HT-29 (cell line): ENCODE results near the gene USF3. TPM values are rescaled to one million over a fixed set of nuclear protein-coding genes. Genes with fewer than 3 reads are reported as not detected.

Source experiments
- DNase-seq: peaks from one replicate; pipeline ENCODE4 v3.0.0-alpha.2; 2015; ENCODE audit warnings: low spot score
- total RNA-seq: library from RNA; depleted of rRNA; stranded (reverse); fragments of >200 nt; shearing (Covaris generic); gene quantifications from 2 replicates; pipeline ENCODE4 v1.2.3, GENCODE V29; 2014

The USF3 gene
- total RNA-seq, 1 experiment from 2014 or later: 8.1 TPM

DNA sequence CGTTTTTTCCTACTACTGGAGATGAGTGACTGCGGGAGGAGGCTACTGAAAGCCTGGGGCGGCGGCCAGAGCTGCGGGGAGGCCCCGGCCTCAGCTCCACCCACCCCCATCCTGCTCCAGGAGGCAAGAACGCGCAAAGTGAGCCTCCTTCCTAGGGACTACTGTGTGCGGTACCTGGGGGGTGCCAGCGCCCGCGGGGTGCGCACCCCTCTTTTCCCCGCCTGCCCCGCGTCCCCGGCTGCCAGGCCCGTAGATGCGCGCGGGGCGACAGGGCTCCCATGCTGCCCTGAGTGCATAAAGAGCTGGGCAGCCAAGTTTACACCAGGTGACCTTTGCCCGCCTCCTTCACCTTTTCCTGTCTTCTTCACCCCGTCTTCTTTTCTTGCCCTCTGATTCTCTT, 2.5 kb upstream of the USF3 start:
- peak; percentile 24 for DNase-seq

DNA sequence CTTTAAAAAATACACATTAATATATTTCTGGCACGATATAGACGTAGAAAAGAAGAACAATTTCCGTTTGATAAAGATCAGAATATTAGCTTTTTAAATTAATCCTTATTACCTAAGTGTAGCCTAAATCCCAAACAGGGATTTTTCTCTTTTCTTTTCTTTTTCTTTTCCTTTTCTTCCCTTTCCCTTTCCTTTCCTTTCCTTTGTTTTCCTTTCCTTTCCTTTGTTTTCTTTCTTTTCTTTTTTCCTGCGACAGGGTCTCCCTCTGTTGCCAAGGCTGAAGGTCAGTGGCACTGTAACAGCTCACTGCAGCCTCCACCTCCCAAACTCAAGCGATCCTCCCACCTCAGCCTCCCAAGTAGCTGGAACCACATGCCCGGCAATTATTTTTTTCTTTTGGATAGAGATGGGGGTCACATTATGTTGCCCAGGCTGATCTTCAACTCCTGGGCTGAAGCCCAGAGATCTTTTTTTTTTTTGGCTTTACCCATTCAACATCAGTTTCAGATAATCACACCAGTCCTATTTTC, 1.8 kb upstream of the USF3 start:
- no peak for DNase-seq

DNA sequence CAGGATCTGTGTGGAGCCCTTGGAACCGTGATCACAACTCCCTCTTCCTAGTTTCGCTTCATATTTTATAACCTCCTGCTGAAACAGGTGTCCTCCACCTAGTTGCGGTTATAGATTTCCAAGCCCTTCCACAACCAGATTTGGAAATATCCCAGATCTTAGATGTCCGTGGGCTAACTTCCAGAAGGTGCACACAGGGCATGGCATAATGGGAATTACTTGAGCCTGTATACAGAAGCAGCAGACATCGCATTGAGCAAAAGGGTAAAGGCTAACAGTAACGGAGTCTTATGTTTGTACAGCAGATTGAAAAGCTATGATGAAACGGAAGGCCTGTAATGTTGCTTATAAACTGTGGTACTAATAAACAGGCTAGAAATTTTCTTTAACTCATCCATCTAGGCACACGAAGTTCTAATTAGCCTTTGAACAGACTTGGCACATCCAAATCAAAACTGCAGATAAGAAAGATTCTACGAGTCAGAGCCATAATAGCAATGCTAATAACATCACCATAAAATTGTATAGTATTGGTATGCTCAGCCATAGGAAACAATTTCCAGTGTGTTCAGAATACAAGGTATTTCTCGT, 1.2 kb upstream of the USF3 start:
- DNase-seq: peak; percentile 47

DNA sequence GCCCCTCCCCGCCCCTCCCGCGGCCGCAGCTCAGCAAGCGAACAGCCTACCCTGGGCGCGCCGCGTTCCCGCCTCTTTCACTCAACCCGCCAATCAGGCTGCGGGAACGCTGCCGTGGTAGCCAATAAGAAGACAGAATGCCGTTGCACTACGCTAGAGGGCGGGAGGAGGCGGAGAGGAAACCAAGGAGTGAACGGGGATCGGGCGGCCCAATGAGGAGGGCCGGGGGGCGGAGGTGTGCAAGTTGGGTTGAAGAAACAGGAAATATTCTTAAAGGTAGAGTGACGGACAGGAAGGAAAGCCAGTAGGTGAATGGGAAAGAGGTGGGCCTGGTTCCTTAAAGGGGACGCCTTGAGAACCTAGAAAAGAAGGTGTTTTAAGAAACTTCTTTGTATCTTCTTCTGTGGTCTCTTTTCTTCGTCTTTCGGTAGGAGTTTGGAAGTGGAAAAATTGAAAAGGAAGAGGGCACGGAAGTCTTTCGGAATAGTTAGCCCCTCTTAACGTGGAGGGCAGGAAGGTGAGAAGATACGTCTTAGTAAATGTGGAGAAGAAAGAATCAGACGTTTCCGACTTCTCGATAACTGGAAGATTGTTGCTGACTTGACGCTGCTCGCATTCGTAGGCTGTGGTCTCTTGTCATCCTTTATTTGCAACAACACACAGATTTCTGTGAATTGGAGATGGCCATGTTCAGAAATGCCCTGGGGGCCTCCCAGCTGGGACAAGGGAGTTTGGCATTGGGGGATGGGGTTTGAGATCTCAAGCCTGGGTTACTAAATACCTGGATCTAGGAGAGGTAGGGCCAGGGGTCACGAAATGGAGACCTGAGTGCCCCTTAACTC, 437 bp upstream of the USF3 start:
- DNase-seq: peak; percentile 100

DNA sequence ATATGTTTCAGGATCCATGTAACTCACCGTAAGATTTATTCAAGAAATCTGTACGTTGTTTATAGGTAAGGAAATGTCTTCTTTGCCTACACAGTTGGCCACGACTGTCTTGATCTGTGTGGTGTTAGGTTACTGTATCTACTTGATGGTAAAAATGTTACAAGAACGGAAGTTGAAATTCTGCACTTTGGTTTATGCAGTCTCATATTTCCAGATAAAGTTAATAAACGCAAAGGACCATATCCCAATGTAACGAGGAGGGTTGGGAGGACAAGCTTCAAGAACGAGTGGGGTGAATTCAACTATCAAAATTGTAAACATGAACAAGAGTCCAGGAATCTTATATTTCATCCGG, 1.0 kb downstream of the USF3 start:
- DNase-seq: no peak

DNA sequence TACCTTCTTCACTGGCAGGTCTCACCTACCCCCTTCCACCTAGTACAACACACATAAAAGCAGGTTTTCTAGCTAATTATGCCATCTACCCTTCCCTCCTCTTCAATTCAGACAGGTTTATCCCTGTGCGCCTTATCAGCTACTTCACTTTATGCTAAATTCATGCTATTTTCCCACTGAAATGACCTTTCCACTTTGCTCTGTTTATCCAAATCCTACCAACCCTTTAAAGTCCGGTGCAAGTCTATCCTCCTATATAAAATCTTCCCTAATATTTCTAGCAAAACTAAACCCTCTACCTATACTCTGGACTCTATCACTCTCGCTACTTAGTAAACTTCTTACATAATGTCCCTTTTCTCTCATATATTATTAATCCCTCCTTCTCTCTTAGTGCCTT, 6.0 kb downstream of the USF3 start:
- DNase-seq: no peak

DNA sequence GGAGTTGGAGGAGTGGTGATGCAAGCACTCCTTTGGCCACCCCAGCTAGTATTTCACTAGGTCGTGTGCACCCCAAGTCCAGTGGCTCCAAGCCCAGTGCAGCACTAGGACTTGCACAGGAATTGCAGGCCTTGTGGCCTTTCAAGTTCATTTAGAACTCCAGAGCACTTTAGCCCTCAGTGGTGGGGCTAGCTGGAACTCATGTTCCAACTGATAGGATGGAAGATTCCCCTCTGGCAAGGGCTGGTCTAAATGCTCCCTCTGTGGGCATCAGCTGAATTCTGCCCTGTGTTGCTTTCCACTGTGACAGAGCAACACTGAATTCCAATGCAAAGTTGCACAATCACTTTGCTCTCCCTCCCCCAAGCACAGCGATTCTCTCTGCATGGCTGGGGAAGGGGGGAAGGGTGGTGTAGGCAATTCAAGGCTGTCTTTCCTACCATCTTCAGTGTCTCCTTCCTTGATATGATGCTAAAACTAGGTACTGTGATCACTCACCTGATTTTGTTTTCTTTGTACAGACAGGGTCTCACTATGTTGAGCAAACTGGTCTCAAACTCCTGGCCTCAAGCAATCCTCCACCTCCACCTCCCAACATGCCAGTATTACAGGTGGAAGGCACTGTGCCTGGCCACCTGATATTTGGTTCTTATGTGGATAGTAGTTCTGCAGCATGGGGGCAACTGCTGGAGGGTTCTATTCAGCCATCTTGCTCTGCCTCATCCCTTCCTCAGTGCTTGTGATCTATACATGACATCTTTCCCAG, 10.3 kb downstream of the USF3 start:
- DNase-seq: no peak

DNA sequence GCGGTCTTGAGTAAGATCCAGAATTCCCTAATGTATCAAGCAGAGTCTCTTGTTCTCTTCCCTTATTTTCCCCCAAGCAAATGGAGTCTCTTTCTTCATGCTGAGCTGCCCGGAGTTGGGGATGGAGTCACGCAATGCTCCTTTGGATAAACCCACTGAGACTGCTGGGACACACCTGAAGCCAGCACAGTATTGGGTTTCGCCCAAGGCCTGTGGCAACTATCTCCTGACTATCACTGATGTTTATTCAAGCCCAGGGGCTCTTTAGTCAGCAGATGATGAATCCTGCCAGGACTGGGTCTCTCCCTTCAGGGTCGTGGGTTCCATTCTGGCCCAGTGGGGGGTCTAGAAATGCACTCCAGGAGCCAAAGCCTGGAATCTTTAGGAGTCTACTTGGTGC, 11.3 kb downstream of the USF3 start:
- DNase-seq: no peak

DNA sequence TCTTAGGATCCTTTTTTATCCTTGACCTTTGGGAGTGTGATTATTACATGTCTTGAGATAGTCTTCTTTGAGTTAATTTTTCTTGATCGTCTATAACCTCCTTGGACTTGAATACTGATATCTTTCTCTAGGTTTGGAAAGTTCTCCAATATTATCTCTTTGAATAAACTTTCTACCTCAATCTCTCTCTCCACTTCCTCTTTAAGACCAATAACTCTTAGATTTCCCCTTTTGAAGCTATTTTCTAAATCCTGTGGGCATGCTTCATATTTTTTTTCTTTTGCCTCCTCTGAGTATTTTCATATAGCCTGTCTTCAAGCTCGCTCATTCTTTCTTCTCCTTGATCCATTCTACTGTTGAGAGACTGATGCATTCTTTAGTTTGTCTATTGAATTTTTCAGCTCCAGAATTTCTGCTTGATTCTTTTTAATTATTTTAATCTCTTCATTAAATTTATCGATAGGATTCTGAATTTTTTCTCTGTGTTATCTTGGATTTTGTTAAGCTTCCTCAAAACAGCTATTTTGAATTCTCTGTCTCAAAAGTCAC, 12.1 kb downstream of the USF3 start:
- no peak for DNase-seq

DNA sequence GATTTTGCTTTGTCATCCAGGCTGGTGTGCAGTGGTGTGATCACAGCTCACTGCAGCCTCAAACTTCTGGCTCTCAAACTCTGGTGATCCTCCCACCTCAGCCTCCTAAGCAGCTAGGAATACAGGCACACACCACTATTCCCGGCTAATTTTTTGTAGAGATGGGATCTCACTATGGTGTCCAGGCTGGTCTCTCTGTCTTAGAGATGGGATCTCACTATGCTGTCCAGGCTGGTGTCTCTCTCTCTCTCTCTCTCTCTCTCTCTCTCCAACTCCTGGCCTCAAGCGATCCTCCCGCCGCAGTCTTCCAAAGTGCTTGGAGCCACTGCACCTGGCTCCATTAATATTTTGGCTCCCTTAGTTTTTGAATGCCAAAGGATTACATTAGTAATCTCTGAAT, 17.7 kb downstream of the USF3 start:
- no peak for DNase-seq

DNA sequence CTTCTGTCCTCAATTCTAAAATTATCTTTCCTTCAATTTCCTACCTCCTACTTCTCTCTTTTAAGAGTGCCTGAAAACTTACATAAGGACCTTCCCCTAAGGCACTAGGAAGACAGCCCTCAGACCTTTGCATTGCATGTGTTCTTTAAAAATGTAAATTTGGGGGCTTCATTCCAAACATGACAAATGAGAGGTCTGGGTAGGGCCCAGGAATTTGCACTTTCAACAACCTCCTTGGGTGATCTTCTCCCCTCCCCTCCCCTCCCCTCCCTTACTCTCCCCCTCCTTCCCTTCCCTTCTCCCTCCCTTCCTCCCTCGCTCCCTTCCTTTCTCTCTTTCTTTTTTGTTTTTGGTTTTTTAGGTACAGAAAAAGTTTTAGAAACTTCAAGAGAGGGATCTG, 18.7 kb downstream of the USF3 start:
- no peak for DNase-seq

DNA sequence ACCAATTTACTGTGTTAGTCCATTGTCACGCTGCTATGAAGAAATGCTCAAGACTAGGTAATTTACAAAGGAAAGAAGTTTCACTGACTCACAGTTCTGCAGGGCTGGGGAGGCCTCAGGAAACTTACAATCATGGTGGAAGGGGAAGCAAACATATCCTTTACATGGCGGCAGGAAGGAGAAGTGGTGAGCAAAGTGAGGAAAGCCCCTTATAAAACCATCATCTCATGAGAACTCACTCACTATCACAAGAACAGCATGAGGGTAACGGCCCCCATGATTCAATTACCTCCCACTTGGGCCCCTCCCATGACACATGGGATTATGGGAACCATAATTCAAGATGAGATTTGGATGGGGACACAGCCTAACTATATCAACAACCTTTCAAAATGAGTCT, 20.2 kb downstream of the USF3 start:
- no peak for DNase-seq

DNA sequence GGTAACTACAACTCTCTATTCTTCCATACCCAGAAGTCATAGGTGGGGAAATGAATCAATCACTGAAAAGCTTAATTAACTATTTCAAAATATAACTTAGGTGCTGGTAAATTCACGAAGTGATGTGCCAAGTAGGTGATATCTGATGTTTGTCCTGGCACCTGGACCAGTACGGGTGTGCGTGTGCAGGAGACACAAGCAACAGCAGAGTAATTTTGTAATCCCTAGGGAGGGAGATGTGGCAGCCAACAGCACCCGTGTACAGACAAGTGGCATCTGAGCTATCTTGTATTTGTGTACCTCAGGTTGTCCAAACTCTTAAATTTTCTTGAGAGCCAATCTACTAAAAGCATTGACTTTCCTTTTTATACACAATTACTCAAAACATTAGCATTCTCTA, 22.8 kb downstream of the USF3 start:
- no peak for DNase-seq

DNA sequence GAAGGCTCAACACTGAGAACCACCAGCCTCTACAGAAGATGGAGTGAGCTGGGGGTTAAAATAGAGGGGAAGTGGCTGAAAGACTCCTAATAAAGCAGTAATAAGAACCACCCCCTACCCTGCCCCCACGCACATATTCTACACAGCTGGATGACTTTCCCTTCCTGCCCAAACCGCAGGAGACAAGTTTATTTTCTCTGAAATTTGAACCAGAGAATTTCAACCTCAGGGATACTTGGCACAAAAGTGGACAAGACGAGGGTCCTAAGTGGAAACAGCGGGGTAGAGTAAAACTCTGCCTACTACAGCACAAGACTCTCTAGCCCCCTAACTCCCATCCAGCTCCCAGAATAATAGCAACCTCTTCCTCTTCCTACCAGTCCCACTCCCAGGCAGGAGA, 28.4 kb downstream of the USF3 start:
- no peak for DNase-seq

DNA sequence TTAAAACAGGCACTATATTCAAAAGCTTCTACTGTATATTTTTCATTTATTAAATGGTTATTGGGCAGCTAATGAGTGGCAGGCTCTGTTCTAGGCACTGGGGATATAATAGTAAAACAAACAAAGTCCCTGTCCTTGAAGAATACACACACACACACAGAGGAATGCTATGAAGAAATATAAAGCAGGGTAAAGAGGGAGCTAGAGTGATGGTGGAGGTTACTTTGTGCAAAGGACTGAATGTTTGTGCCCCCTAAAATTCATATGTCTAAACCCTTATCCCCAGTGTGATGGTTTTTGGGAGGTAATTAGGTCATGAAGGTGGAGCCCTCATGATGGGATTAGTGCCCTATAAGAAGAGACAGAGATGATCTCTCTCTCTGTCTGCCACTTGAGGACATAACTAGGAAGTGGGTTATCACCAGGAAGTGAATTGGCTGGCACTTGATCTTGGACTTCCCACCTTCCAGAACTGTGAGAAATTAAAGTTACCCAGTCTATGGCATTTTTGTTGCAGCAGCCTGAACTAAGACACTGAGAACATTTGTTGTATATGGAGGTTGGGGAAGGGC, 31.8 kb downstream of the USF3 start:
- DNase-seq: no peak

DNA sequence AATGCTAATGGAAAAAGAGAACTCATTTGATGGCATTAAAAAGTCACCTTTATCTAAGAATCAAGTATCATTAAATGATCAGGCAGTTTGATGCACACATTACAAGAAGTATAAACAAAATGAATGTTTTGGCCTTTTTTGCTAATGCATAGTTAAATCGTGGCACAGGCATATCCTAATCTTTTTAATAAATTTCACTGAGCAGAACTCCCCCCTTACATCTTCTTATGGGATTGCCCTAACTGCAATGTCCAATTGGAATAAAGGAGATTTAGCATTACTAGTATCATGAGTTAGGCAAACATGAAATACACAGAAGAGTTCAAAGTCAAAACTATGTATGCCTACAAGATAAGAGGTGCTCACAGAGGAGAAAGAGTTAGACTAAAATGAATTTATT, 32.7 kb downstream of the USF3 start:
- peak; percentile 22 for DNase-seq

DNA sequence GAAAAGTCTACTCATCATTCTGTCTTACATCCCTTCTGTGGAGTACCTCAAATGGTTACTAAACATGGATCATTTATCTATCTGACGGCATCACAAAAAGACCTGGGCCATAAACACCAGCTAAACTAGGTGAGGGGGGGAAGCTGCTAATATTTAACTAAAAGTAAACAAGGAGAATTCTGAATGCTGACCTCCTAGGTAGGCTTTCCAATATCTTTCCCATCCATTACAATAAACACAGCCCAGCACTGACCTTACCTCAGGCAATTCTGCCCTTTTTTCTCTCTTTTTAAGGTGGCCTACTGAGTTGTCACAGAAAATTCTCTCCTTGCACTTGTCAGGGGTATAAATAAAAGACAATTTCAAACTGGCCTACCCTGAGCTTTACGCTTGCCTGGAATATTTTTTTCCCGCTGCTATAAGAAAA, 33.1 kb downstream of the USF3 start:
- peak; percentile 57 for DNase-seq

DNA sequence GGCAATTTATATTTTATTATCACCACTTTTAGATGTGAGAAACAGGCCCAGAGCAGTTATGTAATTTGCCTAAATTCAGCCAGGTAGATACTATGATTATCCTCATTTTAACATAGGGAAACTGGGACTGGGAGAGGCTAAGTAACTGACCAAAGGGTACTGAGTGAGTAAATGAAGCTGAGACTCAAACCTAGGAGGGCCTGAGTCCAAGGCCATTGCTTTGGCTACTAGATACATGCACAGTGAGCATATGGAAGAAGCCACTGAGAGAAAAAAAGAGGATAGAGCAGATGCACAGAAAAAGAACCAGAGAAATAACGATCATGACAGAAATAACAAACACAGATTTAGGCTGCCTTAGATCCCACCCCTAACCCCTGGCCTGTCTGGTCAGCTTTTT, 33.6 kb downstream of the USF3 start:
- no peak for DNase-seq

DNA sequence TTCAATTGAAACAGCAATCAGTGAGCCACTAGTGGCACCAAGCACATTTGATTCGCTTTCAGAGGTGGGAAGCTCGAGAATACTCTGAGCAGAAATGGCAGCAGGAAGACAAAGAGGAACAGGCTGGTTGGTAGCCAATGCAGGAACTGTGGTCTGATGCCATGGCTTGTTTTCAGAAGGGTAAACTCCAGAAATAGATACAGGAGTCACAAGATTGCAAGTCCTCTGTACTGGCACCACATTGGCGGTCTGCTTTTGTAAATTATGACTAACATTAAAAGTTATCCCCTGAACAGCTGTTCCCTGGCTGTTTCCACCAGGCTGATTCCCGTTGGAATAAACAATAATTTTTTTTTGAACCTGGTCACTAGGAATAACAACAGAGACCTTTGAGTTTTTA, 35.5 kb downstream of the USF3 start:
- no peak for DNase-seq

DNA sequence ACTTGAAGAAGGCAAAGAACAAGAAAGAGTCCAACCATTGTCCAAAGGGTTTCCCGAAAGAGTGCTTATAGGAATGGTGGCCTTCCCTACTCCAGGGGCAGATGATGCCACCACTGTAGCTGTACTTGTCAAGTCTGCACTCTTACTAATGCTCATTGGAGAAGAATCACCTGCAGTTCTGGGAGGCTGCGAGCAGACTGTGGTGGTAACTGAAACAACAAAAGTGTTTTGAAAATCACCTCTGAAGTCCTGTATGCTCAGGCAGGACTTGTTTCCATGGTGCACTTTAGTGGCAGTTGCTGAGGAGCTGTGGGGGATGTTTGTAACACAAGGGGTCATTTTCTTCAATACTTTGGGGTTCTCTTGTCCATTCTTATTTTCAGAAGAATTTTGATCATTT, 36.0 kb downstream of the USF3 start:
- DNase-seq: no peak

DNA sequence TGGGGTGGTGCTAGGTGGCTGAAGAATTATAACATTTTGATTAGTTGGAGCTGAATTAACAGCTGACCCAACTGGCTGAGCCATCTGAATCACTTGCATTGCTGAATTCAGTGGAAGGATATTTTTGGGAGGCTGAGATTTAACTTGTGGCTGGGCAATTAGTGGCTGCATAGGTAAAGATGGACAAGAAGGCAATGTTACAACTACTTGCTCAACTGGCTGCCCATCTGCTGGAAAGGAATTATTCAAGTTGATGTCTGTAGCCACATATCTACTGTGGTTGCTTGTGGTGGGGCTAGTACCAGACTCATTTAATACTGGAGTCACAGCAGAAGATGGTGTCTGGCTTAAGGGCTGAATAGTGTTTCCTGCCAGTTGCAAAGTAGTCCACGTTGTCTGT, 36.4 kb downstream of the USF3 start:
- no peak for DNase-seq

DNA sequence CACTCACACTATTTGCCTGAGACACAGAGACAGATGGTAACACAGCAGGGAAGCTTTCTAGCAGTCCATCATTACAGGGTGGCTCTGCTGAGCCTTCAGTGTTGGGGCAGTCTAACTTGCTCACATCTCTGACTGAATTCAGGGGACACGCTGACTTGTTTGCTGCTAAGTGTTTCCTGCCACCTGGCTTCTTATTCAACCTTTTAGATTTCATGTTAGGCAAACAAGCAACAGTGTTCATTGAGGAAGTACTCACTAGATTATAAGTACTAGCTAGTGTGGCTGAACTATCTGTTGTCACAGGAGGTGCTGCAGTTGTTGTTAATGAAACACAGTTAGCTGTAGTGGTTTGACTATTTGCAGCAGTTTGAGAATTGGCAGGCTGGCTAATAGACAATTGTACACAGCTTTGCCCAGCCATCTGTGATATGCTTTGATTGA, 37.3 kb downstream of the USF3 start:
- no peak for DNase-seq
